WTC11 (cell line): ENCODE results near the gene RAB6A. TPM values are rescaled to one million over a fixed set of nuclear protein-coding genes. Genes with fewer than 3 reads are reported as not detected.

Source experiments
- ATAC-seq: fragments of 200-7000 bp; cut with Tn5 transposase; 2 replicates; pipeline ENCODE4 v1.10.0; 2021; ENCODE audit warnings: mild to moderate bottlenecking, moderate library complexity
- CTCF ChIA-PET: fragments of 300-600 bp; sonication (Branson Sonifier 250); formaldehyde crosslinking; loops from one replicate; lab custom pipeline; 2021; ENCODE audit warnings: antibody characterized with exemption; lab: Charles Lee
- POLR2A ChIA-PET: fragments of 350-600 bp; sonication (Branson Sonifier 250); formaldehyde crosslinking; loops from one replicate; lab custom pipeline; 2021; ENCODE audit warnings: antibody characterized with exemption; lab: Charles Lee
- DNase-seq: peaks from one replicate; pipeline ENCODE4 v3.0.0; 2021; ENCODE audit warnings: low spot score
- H3K27ac Mint-ChIP-seq: 2 replicates; pipeline ENCODE4 v1.8.0; 2021; ENCODE audit warnings: mixed read lengths
- H3K27me3 Mint-ChIP-seq: 2 replicates; pipeline ENCODE4 v1.8.0; 2021; ENCODE audit warnings: low read depth, mild to moderate bottlenecking, moderate library complexity, mixed read lengths
- H3K36me3 Mint-ChIP-seq: 2 replicates; pipeline ENCODE4 v1.8.0; 2021; ENCODE audit warnings: mixed read lengths
- H3K4me1 Mint-ChIP-seq: 2 replicates; pipeline ENCODE4 v1.8.0; 2022; ENCODE audit warnings: mixed read lengths
- H3K4me3 Mint-ChIP-seq: 2 replicates; pipeline ENCODE4 v1.8.0; 2021; ENCODE audit warnings: mild to moderate bottlenecking, moderate library complexity, mixed read lengths
- H3K9me3 Mint-ChIP-seq: 2 replicates; pipeline ENCODE4 v1.8.0; 2021; ENCODE audit warnings: mixed read lengths
- ARID4B ChIP-seq: sonication (generic); formaldehyde crosslinking; IDR thresholded peaks from 2 replicates; pipeline ENCODE4 v1.8.0; 2023; ENCODE audit warnings: missing genetic modification reagents, mild to moderate bottlenecking, borderline replicate concordance
- ATF3 ChIP-seq: sonication (generic); formaldehyde crosslinking; conservative IDR thresholded peaks from 2 replicates; pipeline ENCODE4 v1.8.1; 2022; ENCODE audit warnings: mild to moderate bottlenecking, missing genetic modification reagents
- CREM ChIP-seq: sonication (generic); formaldehyde crosslinking; IDR thresholded peaks from 2 replicates; pipeline ENCODE4 v1.8.1; 2022; ENCODE audit warnings: mild to moderate bottlenecking, missing genetic modification reagents, moderate library complexity
- E2F1 ChIP-seq: sonication (generic); formaldehyde crosslinking; IDR thresholded peaks from 2 replicates; pipeline ENCODE4 v1.8.0; 2022; ENCODE audit warnings: mild to moderate bottlenecking, missing genetic modification reagents
- GABPB1 ChIP-seq: sonication (generic); formaldehyde crosslinking; IDR thresholded peaks from 2 replicates; pipeline ENCODE4 v1.8.1; 2023; ENCODE audit warnings: mild to moderate bottlenecking, missing genetic modification reagents
- NR3C1 ChIP-seq: sonication (generic); formaldehyde crosslinking; conservative IDR thresholded peaks from 2 replicates; pipeline ENCODE4 v1.8.1; 2023; ENCODE audit warnings: low read depth, mild to moderate bottlenecking, missing genetic modification reagents
- SP1 ChIP-seq: sonication (generic); formaldehyde crosslinking; conservative IDR thresholded peaks from 2 replicates; pipeline ENCODE4 v1.8.1; 2022; ENCODE audit warnings: missing genetic modification reagents
- STAT6 ChIP-seq: sonication (generic); formaldehyde crosslinking; conservative IDR thresholded peaks from 2 replicates; pipeline ENCODE4 v1.8.1; 2023; ENCODE audit warnings: mild to moderate bottlenecking, low read depth, missing genetic modification reagents, moderate library complexity
- TEAD4 ChIP-seq: sonication (generic); formaldehyde crosslinking; IDR thresholded peaks from 2 replicates; pipeline ENCODE4 v1.8.0; 2022; ENCODE audit warnings: mild to moderate bottlenecking, missing genetic modification reagents
- TP53 ChIP-seq: sonication (generic); formaldehyde crosslinking; IDR thresholded peaks from 2 replicates; pipeline ENCODE4 v1.8.1; 2023; ENCODE audit warnings: mild to moderate bottlenecking, missing genetic modification reagents
- ZNF219 ChIP-seq: sonication (generic); formaldehyde crosslinking; IDR thresholded peaks from 2 replicates; pipeline ENCODE4 v1.8.0; 2023; ENCODE audit warnings: missing genetic modification reagents, mild to moderate bottlenecking, borderline replicate concordance
- ZNF263 ChIP-seq: sonication (generic); formaldehyde crosslinking; IDR thresholded peaks from 2 replicates; pipeline ENCODE4 v1.8.1; 2022; ENCODE audit warnings: low read depth, mild to moderate bottlenecking, moderate library complexity, missing genetic modification reagents
- total RNA-seq: library from RNA; stranded (reverse); gene quantifications from 3 replicates; pipeline ENCODE4 v1.2.3, GENCODE V29; 2021
- TF ChIP-seq, protein P1 (sequence below): sonication (generic); formaldehyde crosslinking; IDR thresholded peaks from 2 replicates; pipeline ENCODE4 v1.8.1; 2023; ENCODE audit warnings: mild to moderate bottlenecking, moderate library complexity, missing genetic modification reagents
- TF ChIP-seq, protein P2 (sequence below): sonication (generic); formaldehyde crosslinking; IDR thresholded peaks from 2 replicates; pipeline ENCODE4 v1.8.1; 2022; ENCODE audit warnings: mild to moderate bottlenecking, missing genetic modification reagents, moderate library complexity, borderline replicate concordance
- TF ChIP-seq, protein P3 (sequence below): fragments of 250-450 bp; sonication (Bioruptor Pico); IDR thresholded peaks from 2 replicates; pipeline ENCODE4 v1.9.0; 2021; ENCODE audit warnings: mild to moderate bottlenecking

RAB6A gene
- total RNA-seq, 1 experiment from 2014 or later: 107 TPM

- ATAC-seq: no peak
- no peak for TF ChIP-seq ZNF263
- TF ChIP-seq, all 79 proteins: peak for 0
- POLR2A ChIA-PET: interaction anchor here (0.5 kb wide), 1 partner anchor 15 kb away, joined by 6 read pairs; no protein-coding TSS in a partner anchor
- Mint-ChIP-seq H3K9me3 (no peaks in the 10 kb centered on the region), H3K27me3 (no peaks in the 10 kb centered on the region), H3K4me1 (no peaks in the 10 kb centered on the region), H3K27ac (no peak overlapping the region), H3K36me3 (peaks cover 21% of the 10 kb centered on the region), H3K4me3 (no peak overlapping the region)
- no peak for DNase-seq
- CTCF ChIA-PET: interaction anchor here (1.3 kb wide), 1 partner anchor 79 kb away, joined by 3 read pairs; no protein-coding TSS in a partner anchor
Observed at GRCh38 chr11:73705053-73705452, 55.8 kb downstream of the RAB6A start.

DNA sequence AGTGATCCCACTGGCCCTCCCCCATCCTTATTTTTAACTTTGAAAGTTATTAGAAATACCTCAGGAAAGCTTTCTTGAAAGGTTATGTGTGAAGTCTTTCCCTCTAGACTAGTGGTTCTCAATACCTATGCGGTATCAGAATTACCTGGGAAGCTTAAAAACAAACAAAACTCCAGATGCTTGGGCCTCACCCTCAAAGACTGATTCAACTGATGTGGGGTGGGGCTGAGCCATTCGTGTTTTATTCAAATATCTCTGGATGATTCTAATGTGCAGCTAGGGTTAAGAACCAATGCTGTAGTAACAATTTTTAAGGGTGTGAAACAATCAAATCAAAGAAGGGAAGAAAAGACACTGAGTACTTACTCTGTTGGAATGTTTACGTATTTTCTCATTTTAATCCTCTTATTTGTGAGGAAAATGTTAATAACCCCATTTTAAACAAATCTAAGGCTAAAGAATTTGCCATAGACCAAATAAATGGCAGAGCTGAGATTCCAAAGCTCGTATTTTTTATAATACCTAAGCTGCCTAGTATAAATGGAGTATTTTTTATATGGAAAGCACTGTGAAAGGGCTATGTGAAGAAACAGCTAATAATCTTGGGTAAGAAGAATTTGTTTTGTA is 66.9 kb downstream of the RAB6A start:
- no peaks in the 10 kb centered on the region for H3K27me3 Mint-ChIP-seq
- no peak overlapping the region for H3K4me3 Mint-ChIP-seq
- DNase-seq (no peak), ATAC-seq (no peak)
- no peaks in the 10 kb centered on the region for H3K4me1 Mint-ChIP-seq
- no peaks in the 10 kb centered on the region for H3K9me3 Mint-ChIP-seq
- H3K36me3 Mint-ChIP-seq: peaks cover 8% of the 10 kb centered on the region
- TF ChIP-seq E2F1 (CRISPR knock-in tag): no peak
- no peak for TF ChIP-seq CREM (CRISPR knock-in tag)
- TF ChIP-seq, protein P1, sequence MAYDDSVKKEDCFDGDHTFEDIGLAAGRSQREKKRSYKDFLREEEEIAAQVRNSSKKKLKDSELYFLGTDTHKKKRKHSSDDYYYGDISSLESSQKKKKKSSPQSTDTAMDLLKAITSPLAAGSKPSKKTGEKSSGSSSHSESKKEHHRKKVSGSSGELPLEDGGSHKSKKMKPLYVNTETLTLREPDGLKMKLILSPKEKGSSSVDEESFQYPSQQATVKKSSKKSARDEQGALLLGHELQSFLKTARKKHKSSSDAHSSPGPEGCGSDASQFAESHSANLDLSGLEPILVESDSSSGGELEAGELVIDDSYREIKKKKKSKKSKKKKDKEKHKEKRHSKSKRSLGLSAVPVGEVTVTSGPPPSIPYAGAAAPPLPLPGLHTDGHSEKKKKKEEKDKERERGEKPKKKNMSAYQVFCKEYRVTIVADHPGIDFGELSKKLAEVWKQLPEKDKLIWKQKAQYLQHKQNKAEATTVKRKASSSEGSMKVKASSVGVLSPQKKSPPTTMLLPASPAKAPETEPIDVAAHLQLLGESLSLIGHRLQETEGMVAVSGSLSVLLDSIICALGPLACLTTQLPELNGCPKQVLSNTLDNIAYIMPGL: no peak
- TF ChIP-seq ZNF219 (CRISPR knock-in tag): no peak
- H3K27ac Mint-ChIP-seq: no peak overlapping the region; the same call in 1 of the 2 replicates
- CTCF ChIA-PET: interaction anchor here (1.1 to 2.4 kb wide), 3 partner anchors 35 to 237 kb away, joined by 3 to 7 read pairs (median 4); no protein-coding TSS in a partner anchor
- POLR2A ChIA-PET: interaction anchor here (0.5 kb wide), 1 partner anchor 19 kb away, joined by 3 read pairs; no protein-coding TSS in a partner anchor

DNA sequence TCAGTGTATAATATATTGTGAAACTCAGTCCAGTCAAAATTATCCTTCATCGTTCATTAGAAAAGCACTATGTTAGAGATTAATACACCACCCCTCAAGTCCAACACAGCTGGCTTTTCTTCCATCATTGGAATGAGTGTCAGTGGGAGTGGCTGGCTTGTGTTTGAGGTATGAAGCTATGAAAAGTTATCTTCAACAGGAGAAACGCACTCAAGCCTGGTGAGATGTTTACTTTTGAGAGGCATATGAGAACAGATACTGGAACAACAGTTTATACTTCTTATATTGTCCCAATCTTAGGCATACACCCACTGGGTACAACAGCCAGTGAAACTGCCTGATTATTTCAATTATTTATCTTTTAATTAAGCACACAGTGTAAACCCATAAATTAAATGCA is 80.2 kb downstream of the RAB6A start:
- ChIA-PET POLR2A (no interaction called here), CTCF (interaction anchor here (1.0 kb wide), 1 partner anchor 251 kb away, joined by 3 read pairs; no protein-coding TSS in a partner anchor)
- Mint-ChIP-seq H3K27ac (no peak overlapping the region), H3K36me3 (peaks cover 22% of the 10 kb centered on the region), H3K4me1 (peaks cover 8% of the 10 kb centered on the region), H3K9me3 (no peaks in the 10 kb centered on the region), H3K4me3 (no peak overlapping the region), H3K27me3 (no peaks in the 10 kb centered on the region)
- ATAC-seq: no peak
- no peak for DNase-seq
- TF ChIP-seq NR3C1 (no peak), SP1 (CRISPR knock-in tag) (no peak), TP53 (CRISPR knock-in tag) (no peak), ARID4B (CRISPR knock-in tag) (no peak), TEAD4 (CRISPR knock-in tag) (no peak), ATF3 (CRISPR knock-in tag) (no peak), STAT6 (CRISPR knock-in tag) (no peak), GABPB1 (CRISPR knock-in tag) (no peak)
- TF ChIP-seq, protein P2, sequence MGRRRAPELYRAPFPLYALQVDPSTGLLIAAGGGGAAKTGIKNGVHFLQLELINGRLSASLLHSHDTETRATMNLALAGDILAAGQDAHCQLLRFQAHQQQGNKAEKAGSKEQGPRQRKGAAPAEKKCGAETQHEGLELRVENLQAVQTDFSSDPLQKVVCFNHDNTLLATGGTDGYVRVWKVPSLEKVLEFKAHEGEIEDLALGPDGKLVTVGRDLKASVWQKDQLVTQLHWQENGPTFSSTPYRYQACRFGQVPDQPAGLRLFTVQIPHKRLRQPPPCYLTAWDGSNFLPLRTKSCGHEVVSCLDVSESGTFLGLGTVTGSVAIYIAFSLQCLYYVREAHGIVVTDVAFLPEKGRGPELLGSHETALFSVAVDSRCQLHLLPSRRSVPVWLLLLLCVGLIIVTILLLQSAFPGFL: no peak
- TF ChIP-seq, protein P3, sequence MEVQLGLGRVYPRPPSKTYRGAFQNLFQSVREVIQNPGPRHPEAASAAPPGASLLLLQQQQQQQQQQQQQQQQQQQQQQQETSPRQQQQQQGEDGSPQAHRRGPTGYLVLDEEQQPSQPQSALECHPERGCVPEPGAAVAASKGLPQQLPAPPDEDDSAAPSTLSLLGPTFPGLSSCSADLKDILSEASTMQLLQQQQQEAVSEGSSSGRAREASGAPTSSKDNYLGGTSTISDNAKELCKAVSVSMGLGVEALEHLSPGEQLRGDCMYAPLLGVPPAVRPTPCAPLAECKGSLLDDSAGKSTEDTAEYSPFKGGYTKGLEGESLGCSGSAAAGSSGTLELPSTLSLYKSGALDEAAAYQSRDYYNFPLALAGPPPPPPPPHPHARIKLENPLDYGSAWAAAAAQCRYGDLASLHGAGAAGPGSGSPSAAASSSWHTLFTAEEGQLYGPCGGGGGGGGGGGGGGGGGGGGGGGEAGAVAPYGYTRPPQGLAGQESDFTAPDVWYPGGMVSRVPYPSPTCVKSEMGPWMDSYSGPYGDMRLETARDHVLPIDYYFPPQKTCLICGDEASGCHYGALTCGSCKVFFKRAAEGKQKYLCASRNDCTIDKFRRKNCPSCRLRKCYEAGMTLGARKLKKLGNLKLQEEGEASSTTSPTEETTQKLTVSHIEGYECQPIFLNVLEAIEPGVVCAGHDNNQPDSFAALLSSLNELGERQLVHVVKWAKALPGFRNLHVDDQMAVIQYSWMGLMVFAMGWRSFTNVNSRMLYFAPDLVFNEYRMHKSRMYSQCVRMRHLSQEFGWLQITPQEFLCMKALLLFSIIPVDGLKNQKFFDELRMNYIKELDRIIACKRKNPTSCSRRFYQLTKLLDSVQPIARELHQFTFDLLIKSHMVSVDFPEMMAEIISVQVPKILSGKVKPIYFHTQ (CRISPR knock-in tag): no peak
